Spleen (tissue), 11 donors: ENCODE measurements around the gene PAX5. TPM values are rescaled to one million over a fixed set of nuclear protein-coding genes. Genes with fewer than 3 reads are reported as not detected.
A peak's percentile ranks its signal among the peaks of the same experiment; 100 is the strongest.

Source experiments
- DNase-seq: peaks from one replicate; pipeline ENCODE4 v3.0.0-alpha.2; 2020
- H3K27ac ChIP-seq, 8 donors: fragments of 200-600 bp; sonication (generic) in 7 of 8; 1 replicate in 4 of 8; 2 replicates in 4 of 8; pipeline versions ENCODE4 v1.5.0 to v1.8.0; 2016 to 2021; ENCODE audit warnings: inconsistent platforms in 4 of 8, mild to moderate bottlenecking in 4 of 8, moderate library complexity in 1 of 8
- H3K27me3 ChIP-seq, 7 donors: fragments of 200-600 bp; sonication (generic) in 6 of 7; replicated peaks in 1 of 7; 1 replicate in 4 of 7; 2 replicates in 3 of 7; pipeline versions ENCODE4 v1.5.0 to v1.8.0; 2016 to 2021; ENCODE audit warnings: inconsistent platforms in 3 of 7, mild to moderate bottlenecking in 1 of 7
- H3K36me3 ChIP-seq, 6 donors: fragments of 200-600 bp; sonication (generic) in 5 of 6; 1 replicate in 4 of 6; 2 replicates in 2 of 6; pipeline versions ENCODE4 v1.5.0 to v1.8.0; 2016 to 2021; ENCODE audit warnings: inconsistent platforms in 2 of 6
- H3K4me1 ChIP-seq, 6 donors: fragments of 200-600 bp; sonication (generic) in 5 of 6; 1 replicate in 3 of 6; 2 replicates in 3 of 6; pipeline versions ENCODE4 v1.5.0 to v1.8.0; 2016 to 2021; ENCODE audit warnings: inconsistent platforms in 3 of 6
- H3K4me3 ChIP-seq, 8 donors: fragments of 200-600 bp; sonication (generic) in 7 of 8; 1 replicate in 4 of 8; 2 replicates in 4 of 8; pipeline versions ENCODE4 v1.5.0 to v1.8.0; 2016 to 2021; ENCODE audit warnings: inconsistent platforms in 4 of 8, mild to moderate bottlenecking in 4 of 8, moderate library complexity in 2 of 8
- H3K9me3 ChIP-seq, 8 donors: fragments of 200-600 bp; sonication (generic) in 7 of 8; 1 replicate in 4 of 8; 2 replicates in 4 of 8; pipeline versions ENCODE4 v1.5.0 to v1.8.0; 2016 to 2021; ENCODE audit warnings: inconsistent platforms in 4 of 8
- CTCF ChIP-seq, 11 experiments: fragments of 200-600 bp in 7 of 11; fragments of 450-650 bp in 4 of 11; sonication (generic) in 4 of 11; IDR thresholded peaks in 8 of 11; conservative IDR thresholded peaks in 3 of 11; 1 replicate in 7 of 11; 2 replicates in 4 of 11; pipeline versions ENCODE4 v1.4.0 to v1.8.0; 2016 to 2021; ENCODE audit warnings: antibody characterized with exemption in 11 of 11, inconsistent platforms in 4 of 11, mild to moderate bottlenecking in 1 of 11
- POLR2A ChIP-seq, 3 donors: fragments of 450-650 bp; IDR thresholded peaks; one replicate each; pipeline ENCODE4 v1.5.1; 2017; ENCODE audit warnings: antibody characterized with exemption in 3 of 3, mild to moderate bottlenecking in 1 of 3
- POLR2AphosphoS5 ChIP-seq, 3 donors: sonication (generic); formaldehyde crosslinking; IDR thresholded peaks; one replicate each; pipeline ENCODE4 v1.5.1; 2017; ENCODE audit warnings: antibody characterized with exemption in 3 of 3
- WGBS, 5 donors: extraction: QIAGEN DNeasy Blood & Tissue Kit in 3 of 5; methylation state at CpG; one replicate each; pipeline versions ENCODE4 v1.1.5 to v1.1.7; 2013 to 2018; 5-methylcytosine and 5-hydroxymethylcytosine counted together
- intact Hi-C: fragments of 100-400 bp; cut with DNase I; formaldehyde crosslinking; loops from one replicate; pipeline ENCODE4 v1.15.0; 2023; ENCODE audit warnings: low total_unique reads
- polyA plus RNA-seq, 3 donors: library from polyadenylated mRNA; stranded (reverse); fragments of 200-250 nt; gene quantifications; one replicate each; pipeline ENCODE4 v1.2.1, GENCODE V29; 2013
- total RNA-seq, 7 donors: library from RNA; depleted of rRNA in 3 of 7; stranded (reverse); fragments of >200 nt in 3 of 7; fragmentation: NEBNext Ultra II Directional in 4 of 7; extraction: Animal tissue kit (Norgen Biotek cat#: 25700) in 4 of 7; gene quantifications; one replicate each; pipeline versions ENCODE4 v1.1.0 to v1.2.1, GENCODE V29; 2016 to 2021
- donor health status: healthy with polysubstance abuse.
- donor health status: DM: no; HTN: no; CAD: no; lungs with moderate emphysema.
- donor health status: DM: no; HTN: no; CAD: no.
- donor health status: Bipolar disorder and iron deficiency.
- donor health status: healthy.
- donor health status: DM: no; HTN: no; CAD: no.
- donor health status: DM: yes; HTN: yes; CAD: no.

PAX5 gene
- total and polyA plus RNA-seq, 10 donors: 15.9 to 120 (median 53.0) TPM

- peaks cover 0 to 62% (median 0%) of the 10 kb centered on the region in 7 donors for H3K27me3 ChIP-seq
These were observed 39.9 kb downstream of the PAX5 start for GRCh38 chr9:36993933-36994764.

GRCh38 chr9:36992501-36993316, 41.4 kb downstream of the PAX5 start:
- H3K27ac ChIP-seq: peak overlapping the region in 5 of 8 donors; percentile 58 to 91 (median 82)
- peaks cover 2 to 96% (median 60%) of the 10 kb centered on the region in 6 donors for H3K4me1 ChIP-seq
- H3K4me3 ChIP-seq: no peak overlapping the region
- peaks cover 0 to 77% (median 0%) of the 10 kb centered on the region in 7 donors for H3K27me3 ChIP-seq
- DNase-seq: no peak
- TF ChIP-seq CTCF (IDR thresholded peaks at IDR 0.05 in 8 of 11, conservative IDR thresholded peaks at IDR 0.05 in 3 of 11) (no peak), POLR2A (IDR thresholded peaks at IDR 0.05) (no peak), POLR2AphosphoS5 (IDR thresholded peaks at IDR 0.05) (no peak)
- WGBS, 5 donors: 45 to 64% (median 57%) methylated on average over 7 of the region's 7 CpGs
- H3K9me3 ChIP-seq: peaks cover 0 to 23% (median 12%) of the 10 kb centered on the region in 8 donors
- intact Hi-C loops: no loop called here
- H3K36me3 ChIP-seq: peaks cover 0 to 17% (median 0%) of the 10 kb centered on the region in 6 donors

More at GRCh38 chr9:36993933-36994764, 39.9 kb downstream of the PAX5 start:
- H3K27ac ChIP-seq: peak overlapping the region in 7 of 8 donors; percentile 52 to 91 (median 81)
- peaks cover 0 to 20% (median 0%) of the 10 kb centered on the region in 6 donors for H3K36me3 ChIP-seq
- peak; percentile 94 for DNase-seq
- intact Hi-C loops: no loop called here
- peak overlapping the region in 1 of 8 donors; percentile 43 for H3K4me3 ChIP-seq
- peaks cover 0 to 23% (median 12%) of the 10 kb centered on the region in 8 donors for H3K9me3 ChIP-seq
- 50 to 72% (median 66%) methylated on average over 18 to 19 of the region's 19 CpGs for WGBS, 5 donors
- H3K4me1 ChIP-seq: peaks cover 2 to 96% (median 56%) of the 10 kb centered on the region in 6 donors
- peak; percentile 79 to 86 (median 83) for TF ChIP-seq POLR2AphosphoS5 (IDR thresholded peaks at IDR 0.05)
- TF ChIP-seq CTCF (IDR thresholded peaks at IDR 0.05 in 8 of 11, conservative IDR thresholded peaks at IDR 0.05 in 3 of 11): no peak
- TF ChIP-seq POLR2A (IDR thresholded peaks at IDR 0.05): peak in 1 of 3 donors; percentile 42

- 12 to 27% (median 21%) methylated on average over 6 of the region's 6 CpGs for WGBS, 5 donors
- Histone ChIP-seq H3K27ac (peak overlapping the region in 4 of 8 donors; percentile 81 to 91 (median 86)), H3K27me3 (peaks cover 0 to 86% (median 7%) of the 10 kb centered on the region in 7 donors), H3K4me1 (peaks cover 0 to 96% (median 62%) of the 10 kb centered on the region in 6 donors), H3K36me3 (peaks cover 0 to 20% (median 0%) of the 10 kb centered on the region in 6 donors), H3K9me3 (peaks cover 0 to 23% (median 12%) of the 10 kb centered on the region in 8 donors), H3K4me3 (peak overlapping the region in 1 of 8 donors; percentile 19)
- DNase-seq: no peak
- peak in 7 of 11 experiments; percentile 15 to 49 (median 32) for TF ChIP-seq CTCF (IDR thresholded peaks at IDR 0.05 in 8 of 11, conservative IDR thresholded peaks at IDR 0.05 in 3 of 11)
- TF ChIP-seq POLR2A (IDR thresholded peaks at IDR 0.05): no peak
- intact Hi-C loops: no loop called here
These were observed 42.4 kb downstream of the PAX5 start for GRCh38 chr9:36991516-36992134.
